Effector memory CD4-positive, alpha-beta T cell (primary cell): ENCODE results near the gene SLC43A3.
"Not testable (repeated sequence)": the region's sequence is repeated elsewhere in the genome, so short reads cannot be mapped to it uniquely, and the experiment has no call there.

Experiments used
- DNase-seq, 3 donors: peaks; one replicate each; pipeline ENCODE4 v3.0.0-alpha.2; 2020
- H3K27ac ChIP-seq: 2 replicates; pipeline ENCODE4 v1.7.0; 2013; ENCODE audit warnings: mild to moderate bottlenecking, low read length, moderate library complexity; ENCODE audit not compliant: insufficient read depth, poor library complexity, severe bottlenecking
- H3K27me3 ChIP-seq: replicated peaks from 2 replicates; pipeline ENCODE4 v1.7.0; 2013; ENCODE audit warnings: mild to moderate bottlenecking, low read length; ENCODE audit not compliant: insufficient read depth, control insufficient read depth, poor library complexity, severe bottlenecking
- H3K36me3 ChIP-seq: 2 replicates; pipeline ENCODE4 v1.7.0; 2013; ENCODE audit warnings: mild to moderate bottlenecking, low read length, moderate library complexity; ENCODE audit not compliant: control insufficient read depth, insufficient read depth
- H3K4me1 ChIP-seq: 2 replicates; pipeline ENCODE4 v1.7.0; 2013; ENCODE audit warnings: low read length, mild to moderate bottlenecking; ENCODE audit not compliant: control insufficient read depth, insufficient read depth, poor library complexity, severe bottlenecking
- H3K4me3 ChIP-seq: 2 replicates; pipeline ENCODE4 v1.7.0; 2013; ENCODE audit warnings: low read length, low read depth, mild to moderate bottlenecking; ENCODE audit not compliant: insufficient read depth, poor library complexity, severe bottlenecking
- H3K9me3 ChIP-seq: 2 replicates; pipeline ENCODE4 v1.7.0; 2013; ENCODE audit warnings: mild to moderate bottlenecking, low read length, moderate library complexity; ENCODE audit not compliant: control insufficient read depth

The SLC43A3 gene

DNA sequence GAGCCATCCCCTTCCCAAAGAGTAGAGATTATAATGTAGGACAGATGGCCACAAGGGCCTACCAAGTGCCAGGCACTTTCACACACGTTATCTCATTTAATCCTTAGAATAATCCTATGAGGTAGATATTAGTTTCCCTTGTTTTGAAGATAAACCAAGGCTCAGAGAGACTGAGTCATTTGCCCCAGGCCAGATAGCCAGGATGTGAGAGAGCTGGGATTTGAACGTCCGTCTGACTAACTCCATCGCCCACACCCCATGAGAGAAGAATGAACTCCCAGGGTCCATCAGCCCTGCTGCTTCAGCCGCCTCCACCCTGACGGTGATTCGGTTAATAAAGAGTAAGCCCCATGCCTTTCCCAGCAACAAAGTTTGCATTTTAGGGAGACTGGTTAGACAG lies 56.7 kb downstream of the SLC43A3 start:
- no peaks in the 10 kb centered on the region for H3K36me3 ChIP-seq
- no peak overlapping the region for H3K4me3 ChIP-seq
- no peaks in the 10 kb centered on the region for H3K27me3 ChIP-seq
- no peak for DNase-seq
- H3K27ac ChIP-seq, result no peak overlapping the region
- no peaks in the 10 kb centered on the region for H3K4me1 ChIP-seq
- H3K9me3 ChIP-seq, result no peaks in the 10 kb centered on the region

DNA sequence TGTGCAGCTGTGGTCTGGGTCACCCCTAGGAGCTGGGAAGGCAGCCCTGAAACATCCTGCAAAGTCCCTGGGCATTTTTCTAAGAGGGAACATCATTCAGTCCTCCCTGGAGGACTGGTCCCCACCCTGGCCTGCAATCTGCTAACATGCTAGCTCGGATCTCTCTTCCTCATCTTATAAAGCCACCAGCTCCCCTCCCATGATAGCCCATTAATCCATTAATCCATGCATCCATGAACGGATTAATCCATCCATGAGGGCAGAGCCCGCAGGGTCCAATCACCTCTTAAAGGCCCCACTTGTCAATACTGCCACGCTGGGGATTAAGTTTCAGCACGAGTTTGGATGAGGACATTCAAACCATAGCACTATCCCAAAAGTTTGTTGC lies 58.1 kb downstream of the SLC43A3 start:
- no peaks in the 10 kb centered on the region for H3K27me3 ChIP-seq
- no peaks in the 10 kb centered on the region for H3K36me3 ChIP-seq
- no peak overlapping the region for H3K27ac ChIP-seq
- no peaks in the 10 kb centered on the region for H3K4me1 ChIP-seq
- H3K9me3 ChIP-seq, result no peaks in the 10 kb centered on the region
- no peak overlapping the region for H3K4me3 ChIP-seq
- DNase-seq, result no peak

GRCh38 chr11:57368106-57368844 lies 58.6 kb downstream of the SLC43A3 start:
- H3K9me3 ChIP-seq, result no peaks in the 10 kb centered on the region
- H3K4me1 ChIP-seq, result no peaks in the 10 kb centered on the region
- H3K4me3 ChIP-seq, result no peak overlapping the region
- no peak overlapping the region for H3K27ac ChIP-seq
- H3K27me3 ChIP-seq, result no peaks in the 10 kb centered on the region
- H3K36me3 ChIP-seq, result no peaks in the 10 kb centered on the region
- no peak for DNase-seq

DNA sequence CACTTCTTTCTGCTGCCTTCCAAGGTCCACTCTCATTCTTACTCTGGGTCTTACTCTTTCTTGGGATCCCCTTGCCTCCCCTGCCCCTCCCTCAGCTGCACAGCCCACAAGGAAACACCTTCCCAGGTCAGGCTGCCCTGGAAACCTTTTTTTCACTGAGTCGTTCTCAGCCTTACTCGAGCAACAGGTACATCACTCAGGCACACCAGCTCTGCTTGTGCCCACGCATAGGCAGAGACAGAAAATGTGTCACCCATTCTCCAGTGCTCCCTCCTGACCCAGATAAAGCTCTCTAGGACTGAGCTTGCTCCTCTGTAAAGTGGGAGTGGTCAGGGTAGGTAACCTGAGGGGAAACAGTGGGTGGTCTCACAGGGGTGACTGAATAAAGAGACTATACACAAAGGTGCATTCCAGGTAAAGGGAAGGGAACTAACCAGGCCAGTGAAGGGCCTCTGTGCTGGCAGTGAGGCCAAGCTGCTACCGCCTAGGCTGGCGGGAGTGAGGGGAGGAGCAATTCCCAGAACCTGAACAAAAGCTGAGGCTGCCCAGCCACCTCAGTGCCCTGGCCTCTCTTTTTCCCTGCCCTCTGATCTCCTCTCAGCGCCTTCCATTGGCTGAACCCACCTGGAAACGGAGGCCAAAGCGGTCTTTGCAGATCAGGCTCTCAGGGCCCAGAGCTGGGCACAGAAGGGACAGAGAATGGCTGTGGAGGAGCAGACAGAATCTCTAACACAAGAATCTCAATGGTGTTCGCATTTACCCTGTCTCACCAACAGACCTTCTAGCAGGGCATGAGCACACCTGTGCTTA lies 61.9 kb downstream of the SLC43A3 start:
- Histone ChIP-seq H3K36me3 (no peaks in the 10 kb centered on the region), H3K4me1 (no peaks in the 10 kb centered on the region), H3K9me3 (no peaks in the 10 kb centered on the region), H3K27me3 (no peaks in the 10 kb centered on the region), H3K27ac (no peak overlapping the region), H3K4me3 (no peak overlapping the region)
- no peak for DNase-seq

- Histone ChIP-seq H3K9me3 (no peaks in the 10 kb centered on the region), H3K27ac (no peak overlapping the region), H3K4me3 (no peak overlapping the region), H3K36me3 (no peaks in the 10 kb centered on the region), H3K4me1 (no peaks in the 10 kb centered on the region), H3K27me3 (no peaks in the 10 kb centered on the region)
- no peak for DNase-seq
Measured at GRCh38 chr11:57363131-57364080, 63.5 kb downstream of the SLC43A3 start.

- Histone ChIP-seq H3K36me3 (no peaks in the 10 kb centered on the region), H3K9me3 (no peaks in the 10 kb centered on the region), H3K4me1 (no peaks in the 10 kb centered on the region), H3K4me3 (no peak overlapping the region), H3K27me3 (no peaks in the 10 kb centered on the region), H3K27ac (no peak overlapping the region)
- no peak for DNase-seq
Measured at GRCh38 chr11:57361926-57362325, 65.0 kb downstream of the SLC43A3 start.

- not testable (repeated sequence) for H3K27ac ChIP-seq, H3K4me1 ChIP-seq, H3K9me3 ChIP-seq, DNase-seq, H3K4me3 ChIP-seq, H3K36me3 ChIP-seq, H3K27me3 ChIP-seq
Measured at GRCh38 chr11:57361420-57361819, 65.5 kb downstream of the SLC43A3 start.

- Histone ChIP-seq H3K36me3 (no peaks in the 10 kb centered on the region), H3K27ac (no peak overlapping the region), H3K4me1 (no peaks in the 10 kb centered on the region), H3K9me3 (no peaks in the 10 kb centered on the region), H3K27me3 (no peaks in the 10 kb centered on the region), H3K4me3 (no peak overlapping the region)
- no peak for DNase-seq
Measured at GRCh38 chr11:57360991-57361390, 65.9 kb downstream of the SLC43A3 start.

- Histone ChIP-seq H3K4me3 (no peak overlapping the region), H3K27ac (no peak overlapping the region), H3K36me3 (no peaks in the 10 kb centered on the region), H3K9me3 (no peaks in the 10 kb centered on the region), H3K4me1 (no peaks in the 10 kb centered on the region), H3K27me3 (no peaks in the 10 kb centered on the region)
- DNase-seq, result no peak
Measured at GRCh38 chr11:57359896-57360690, 66.8 kb downstream of the SLC43A3 start.
